ENCODE results near the gene KCNJ9. TPM values are rescaled to one million over a fixed set of nuclear protein-coding genes. Genes with fewer than 3 reads are reported as not detected.
"Not testable (repeated sequence)": the region's sequence is repeated elsewhere in the genome, so short reads cannot be mapped to it uniquely, and the experiment has no call there.

Gene KCNJ9
- total and polyA plus RNA-seq, 12 donors = 0.01 to 0.09 (median 0.07) TPM; not detected in 8

DNA sequence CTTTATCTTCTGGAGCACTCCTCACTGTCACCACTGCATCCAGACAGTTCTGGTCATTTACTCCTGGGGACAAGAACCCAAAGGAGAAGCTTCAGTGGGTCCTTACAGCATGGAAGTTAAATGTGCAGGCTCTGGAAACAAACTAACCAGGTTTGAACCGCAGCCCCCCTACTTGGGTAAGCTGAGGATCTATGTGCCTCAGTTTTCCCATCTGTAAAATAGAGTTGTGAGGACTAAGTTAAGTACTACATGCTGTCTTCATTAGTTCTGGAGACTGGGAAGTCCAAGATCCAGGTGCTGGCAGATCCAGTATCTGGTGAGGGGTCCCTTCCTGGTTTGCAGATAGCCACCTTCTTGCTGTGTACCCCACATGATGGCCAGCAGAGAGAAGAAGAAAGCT is 26.2 kb downstream of the KCNJ9 start:
- intact Hi-C loops (cut with DNase I) = loop anchor here in 6 of 10 donors (10.0 kb wide), 4 partner anchors 87 to 267 kb away; partner anchors contain the start of gene CASQ1 (in 1 of the 6)
- DNase-seq = no peak
- TF ChIP-seq CTCF (IDR thresholded peaks at IDR 0.05) = no peak
- H3K4me1 ChIP-seq = peaks cover 0 to 39% (median 10%) of the 10 kb centered on the region in 9 donors
- no peaks in the 10 kb centered on the region for H3K9me3 ChIP-seq
- no peaks in the 10 kb centered on the region for H3K36me3 ChIP-seq
- H3K27me3 ChIP-seq = no peaks in the 10 kb centered on the region
- H3K27ac ChIP-seq = no peak overlapping the region
- H3K4me3 ChIP-seq = no peak overlapping the region
- no peak for ATAC-seq
- 97 to 98% methylated on average over 1 of the region's 1 CpG for WGBS, 2 donors

- ATAC-seq = no peak
- TF ChIP-seq CTCF (IDR thresholded peaks at IDR 0.05) = peak; percentile 26 to 62 (median 52)
- intact Hi-C loops (cut with DNase I) = loop anchor here in 6 of 10 donors (2.0 to 10.0 kb wide), 5 partner anchors 86 to 266 kb away; partner anchors contain the start of genes CASQ1 (in 1 of the 6) and PEX19 (in 1 of the 6)
Measured at GRCh38 chr1:160108888-160109662, 27.7 kb downstream of the KCNJ9 start.

DNA sequence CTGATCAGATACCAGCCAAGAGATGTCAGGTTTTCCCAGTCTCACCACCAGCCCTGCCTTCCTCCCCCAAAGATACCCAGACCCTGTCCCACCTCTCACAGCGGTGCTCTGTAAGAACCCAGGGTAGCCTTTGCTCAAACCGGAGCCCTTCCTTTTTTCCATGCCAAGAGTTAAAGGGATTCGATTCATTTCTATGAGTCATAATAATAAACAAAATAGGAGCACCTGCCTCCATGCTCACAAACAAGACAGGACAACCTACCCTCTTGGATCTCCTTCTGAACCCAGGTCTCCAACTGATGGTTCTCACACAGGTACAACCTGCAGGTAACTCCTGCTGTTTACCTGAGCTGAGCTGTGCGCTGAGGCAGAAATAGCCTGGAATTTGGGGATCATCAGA is 28.3 kb downstream of the KCNJ9 start:
- Histone ChIP-seq H3K4me1 (peaks cover 5 to 38% (median 17%) of the 10 kb centered on the region in 9 donors), H3K9me3 (no peaks in the 10 kb centered on the region), H3K36me3 (no peaks in the 10 kb centered on the region), H3K4me3 (no peak overlapping the region), H3K27me3 (no peaks in the 10 kb centered on the region), H3K27ac (no peak overlapping the region)
- ATAC-seq = no peak
- WGBS, 2 donors = 65 to 68% methylated on average over 4 of the region's 4 CpGs
- no peak for TF ChIP-seq CTCF (IDR thresholded peaks at IDR 0.05)
- intact Hi-C loops (cut with DNase I) = loop anchor here in 6 of 10 donors (2.0 to 10.0 kb wide), 5 partner anchors 85 to 265 kb away; partner anchors contain the start of genes CASQ1 (in 1 of the 6) and PEX19 (in 1 of the 6)
- DNase-seq = no peak

More at GRCh38 chr1:160108888-160109662, 27.7 kb downstream of the KCNJ9 start:
- no peak overlapping the region for H3K27ac ChIP-seq
- no peaks in the 10 kb centered on the region for H3K36me3 ChIP-seq
- no peaks in the 10 kb centered on the region for H3K27me3 ChIP-seq
- WGBS, 2 donors = 27 to 32% methylated on average over 6 of the region's 6 CpGs
- DNase-seq = no peak
- peaks cover 3 to 38% (median 13%) of the 10 kb centered on the region in 9 donors for H3K4me1 ChIP-seq
- no peaks in the 10 kb centered on the region for H3K9me3 ChIP-seq
- no peak overlapping the region for H3K4me3 ChIP-seq

- H3K36me3 ChIP-seq; intact Hi-C loops (cut with DNase I); ATAC-seq; DNase-seq; H3K4me3 ChIP-seq; H3K27me3 ChIP-seq; H3K9me3 ChIP-seq: not testable (repeated sequence)
- 89 to 90% methylated on average over 10 of the region's 10 CpGs for WGBS, 2 donors
- Histone ChIP-seq H3K4me1 (peaks cover 7 to 45% (median 24%) of the 10 kb centered on the region in 9 donors), H3K27ac (peak overlapping the region in 6 of 10 donors; percentile 27 to 88 (median 31))
Measured at GRCh38 chr1:160111462-160111861, 30.1 kb downstream of the KCNJ9 start.

Data from heart right ventricle (tissue), 16 donors.